IPS-15b (cell line): ENCODE measurements around the gene SEPTIN2.

Experiments used
- H3K27me3 ChIP-seq: one replicate; pipeline ENCODE4 v1.6.1; 2013; ENCODE audit warnings: low read length; ENCODE audit not compliant: control insufficient read depth, insufficient read depth
- H3K36me3 ChIP-seq: one replicate; pipeline ENCODE4 v1.6.1; 2013; ENCODE audit warnings: low read length; ENCODE audit not compliant: control insufficient read depth, insufficient read depth
- H3K4me1 ChIP-seq: one replicate; pipeline ENCODE4 v1.6.1; 2013; ENCODE audit warnings: mild to moderate bottlenecking, low read length; ENCODE audit not compliant: control insufficient read depth, insufficient read depth
- H3K4me3 ChIP-seq: one replicate; pipeline ENCODE4 v1.5.1; 2013; ENCODE audit warnings: low read depth, low read length
- H3K9ac ChIP-seq: one replicate; pipeline ENCODE4 v1.6.1; 2013; ENCODE audit warnings: low read depth, mild to moderate bottlenecking, low read length
- H3K9me3 ChIP-seq: one replicate; pipeline ENCODE4 v1.6.1; 2013; ENCODE audit warnings: mild to moderate bottlenecking, low read length; ENCODE audit not compliant: control insufficient read depth, insufficient read depth

The SEPTIN2 gene

GRCh38 chr2:241399941-241400922 lies 84.5 kb downstream of the SEPTIN2 start:
- H3K36me3 ChIP-seq = no peaks in the 10 kb centered on the region
- H3K4me3 ChIP-seq = no peak overlapping the region
- H3K9ac ChIP-seq = no peak overlapping the region
- no peaks in the 10 kb centered on the region for H3K27me3 ChIP-seq
- no peaks in the 10 kb centered on the region for H3K4me1 ChIP-seq
- no peaks in the 10 kb centered on the region for H3K9me3 ChIP-seq
